ENCODE measurements around the gene CHI3L1.
"Not testable (repeated sequence)": the region's sequence is repeated elsewhere in the genome, so short reads cannot be mapped to it uniquely, and the experiment has no call there.

Gene CHI3L1

GRCh38 chr1:203186446-203187303, at the start of gene CHI3L1:
TSS of gene CHI3L1 (minus strand) at chr1:203186704. CDS start at chr1:203186623, 81 bp downstream.
- DNase-seq (ENCODE audit: low read depth in 2 of 2), result no peak

GRCh38 chr1:203234901-203235300, 48.4 kb upstream of the CHI3L1 start:
- not testable (repeated sequence) for DNase-seq (ENCODE audit: low read depth in 2 of 2)

GRCh38 chr1:203229471-203230135, 43.1 kb upstream of the CHI3L1 start, which contains the start of gene CHIT1:
TSS of gene CHIT1 (minus strand) at chr1:203229673. CDS start at chr1:203229636, 37 bp downstream.
- no peak for DNase-seq (ENCODE audit: low read depth in 2 of 2)

- DNase-seq (ENCODE audit: low read depth in 2 of 2), result no peak
Measured at GRCh38 chr1:203228670-203229069, 42.2 kb upstream of the CHI3L1 start.

GRCh38 chr1:203227371-203228083, 41.0 kb upstream of the CHI3L1 start:
- DNase-seq (ENCODE audit: low read depth in 2 of 2), result no peak

- DNase-seq (ENCODE audit: low read depth in 2 of 2), result no peak
Measured at GRCh38 chr1:203225071-203225470, 38.6 kb upstream of the CHI3L1 start.

- DNase-seq (ENCODE audit: low read depth in 2 of 2), result no peak
Measured at GRCh38 chr1:203223012-203223775, 36.7 kb upstream of the CHI3L1 start.

- no peak for DNase-seq (ENCODE audit: low read depth in 2 of 2)
Measured at GRCh38 chr1:203219934-203220333, 33.4 kb upstream of the CHI3L1 start.

- DNase-seq (ENCODE audit: low read depth in 2 of 2), result no peak
Measured at GRCh38 chr1:203219171-203219570, 32.7 kb upstream of the CHI3L1 start.

GRCh38 chr1:203217668-203218067, 31.2 kb upstream of the CHI3L1 start:
- no peak for DNase-seq (ENCODE audit: low read depth in 2 of 2)

- no peak for DNase-seq (ENCODE audit: low read depth in 2 of 2)
Measured at GRCh38 chr1:203217139-203217655, 30.7 kb upstream of the CHI3L1 start.

- peak; percentile 15 to 50 for DNase-seq (ENCODE audit: low read depth in 2 of 2)
Measured at GRCh38 chr1:203216274-203217138, 30.0 kb upstream of the CHI3L1 start.

- no peak for DNase-seq (ENCODE audit: low read depth in 2 of 2)
Measured at GRCh38 chr1:203215573-203215972, 29.1 kb upstream of the CHI3L1 start.

GRCh38 chr1:203214871-203215270, 28.4 kb upstream of the CHI3L1 start:
- no peak for DNase-seq (ENCODE audit: low read depth in 2 of 2)

- no peak for DNase-seq (ENCODE audit: low read depth in 2 of 2)
Measured at GRCh38 chr1:203213126-203213525, 26.6 kb upstream of the CHI3L1 start.

- no peak for DNase-seq (ENCODE audit: low read depth in 2 of 2)
Measured at GRCh38 chr1:203211812-203212211, 25.3 kb upstream of the CHI3L1 start.

- no peak for DNase-seq (ENCODE audit: low read depth in 2 of 2)
Measured at GRCh38 chr1:203210988-203211387, 24.5 kb upstream of the CHI3L1 start.

- DNase-seq (ENCODE audit: low read depth in 2 of 2), result no peak
Measured at GRCh38 chr1:203210350-203210749, 23.8 kb upstream of the CHI3L1 start.

GRCh38 chr1:203208181-203208580, 21.7 kb upstream of the CHI3L1 start:
- no peak for DNase-seq (ENCODE audit: low read depth in 2 of 2)

GRCh38 chr1:203207751-203208150, 21.2 kb upstream of the CHI3L1 start:
- DNase-seq (ENCODE audit: low read depth in 2 of 2), result no peak
